Muscle of arm (tissue), 12 donors: ENCODE data around the gene SLC12A7. TPM values are rescaled to one million over a fixed set of nuclear protein-coding genes. Genes with fewer than 3 reads are reported as not detected.

Source experiments
- DNase-seq: peaks from one replicate; pipeline ENCODE4 v3.0.0-alpha.2; 2013
- polyA plus RNA-seq, 12 donors: library from polyadenylated mRNA; unstranded; fragments of 120-200 nt; gene quantifications; one replicate each; pipeline ENCODE4 v1.2.1, GENCODE V29; 2013; ENCODE audit not compliant: insufficient read length in 12 of 12

Gene SLC12A7
- polyA plus RNA-seq, 12 donors: 6.5 to 19.8 (median 8.5) TPM; not detected in 1

GRCh38 chr5:1111241-1111726 lies 579 bp downstream of the SLC12A7 start:
- DNase-seq: no peak

GRCh38 chr5:1110307-1111240 lies 1.3 kb downstream of the SLC12A7 start:
- no peak for DNase-seq

- DNase-seq: no peak
Measured at GRCh38 chr5:1109542-1110306, 2.1 kb downstream of the SLC12A7 start.

GRCh38 chr5:1108865-1109174 lies 3.0 kb downstream of the SLC12A7 start:
- DNase-seq: no peak

- DNase-seq: no peak
Measured at GRCh38 chr5:1108023-1108864, 3.6 kb downstream of the SLC12A7 start.

GRCh38 chr5:1107167-1108022 lies 4.5 kb downstream of the SLC12A7 start:
- no peak for DNase-seq

- no peak for DNase-seq
Measured at GRCh38 chr5:1106385-1107166, 5.3 kb downstream of the SLC12A7 start.

GRCh38 chr5:1105350-1106265 lies 6.3 kb downstream of the SLC12A7 start:
- no peak for DNase-seq

- DNase-seq: no peak
Measured at GRCh38 chr5:1104327-1105006, 7.4 kb downstream of the SLC12A7 start.

GRCh38 chr5:1103505-1104326 lies 8.1 kb downstream of the SLC12A7 start:
- DNase-seq: no peak

- DNase-seq: no peak
Measured at GRCh38 chr5:1103093-1103492, 8.8 kb downstream of the SLC12A7 start.

GRCh38 chr5:1101961-1102713 lies 9.7 kb downstream of the SLC12A7 start:
- no peak for DNase-seq

- no peak for DNase-seq
Measured at GRCh38 chr5:1100664-1101574, 10.9 kb downstream of the SLC12A7 start.

- DNase-seq: no peak
Measured at GRCh38 chr5:1099926-1100663, 11.8 kb downstream of the SLC12A7 start.
